Endodermal cell (in vitro differentiated cells): Measurements from ENCODE around the gene SLC7A10. TPM values are rescaled to one million over a fixed set of nuclear protein-coding genes. Genes with fewer than 3 reads are reported as not detected.

ENCODE experiments used
- DNase-seq: peaks from one replicate; pipeline ENCODE4 v3.0.0-alpha.2; 2017
- H3K27ac ChIP-seq: 2 replicates; pipeline ENCODE4 v1.5.1; 2013; ENCODE audit warnings: mild to moderate bottlenecking, low read depth, low read length, moderate library complexity
- H3K27me3 ChIP-seq: 2 replicates; pipeline ENCODE4 v1.6.1; 2013; ENCODE audit warnings: mild to moderate bottlenecking, low read length, moderate library complexity; ENCODE audit not compliant: insufficient read depth, control insufficient read depth, poor library complexity, severe bottlenecking
- H3K36me3 ChIP-seq: 2 replicates; pipeline ENCODE4 v1.7.0; 2013; ENCODE audit warnings: mild to moderate bottlenecking, low read length, moderate library complexity; ENCODE audit not compliant: control insufficient read depth, insufficient read depth
- H3K4me1 ChIP-seq: one replicate; pipeline ENCODE4 v1.7.0; 2013; ENCODE audit warnings: low read length; ENCODE audit not compliant: control insufficient read depth, insufficient read depth
- H3K4me3 ChIP-seq: 2 replicates; pipeline ENCODE4 v1.5.1; 2013; ENCODE audit warnings: mild to moderate bottlenecking, low read length, moderate library complexity
- H3K9ac ChIP-seq: 2 replicates; pipeline ENCODE4 v1.6.1; 2013; ENCODE audit warnings: mild to moderate bottlenecking, low read length, moderate library complexity; ENCODE audit not compliant: poor library complexity, severe bottlenecking; ENCODE audit errors: extremely low read depth
- H3K9me3 ChIP-seq: 2 replicates; pipeline ENCODE4 v1.6.1; 2013; ENCODE audit warnings: mild to moderate bottlenecking, low read length, moderate library complexity; ENCODE audit not compliant: control insufficient read depth
- H3K27ac Mint-ChIP-seq: 2 replicates; pipeline ENCODE4 v1.8.0; 2020; ENCODE audit warnings: mixed read lengths
- H3K27me3 Mint-ChIP-seq: 2 replicates; pipeline ENCODE4 v1.8.0; 2021; ENCODE audit warnings: mild to moderate bottlenecking, mixed read lengths; ENCODE audit not compliant: insufficient read depth
- H3K36me3 Mint-ChIP-seq: 2 replicates; pipeline ENCODE4 v1.8.0; 2020; ENCODE audit warnings: low read depth, mixed read lengths
- H3K4me1 Mint-ChIP-seq: 2 replicates; pipeline ENCODE4 v1.8.0; 2020; ENCODE audit warnings: mixed read lengths
- H3K4me3 Mint-ChIP-seq: 2 replicates; pipeline ENCODE4 v1.8.0; 2020; ENCODE audit warnings: mild to moderate bottlenecking, moderate library complexity, mixed read lengths
- H3K9me3 Mint-ChIP-seq: 2 replicates; pipeline ENCODE4 v1.8.0; 2020; ENCODE audit warnings: mild to moderate bottlenecking, mixed read lengths
- WGBS, 2 experiments: methylation state at CpG; one replicate each; pipeline versions ENCODE4 v1.1.5 to v1.1.7; 2013; ENCODE audit warnings: missing lambda C conversion rate in 2 of 2, mixed read lengths in 1 of 2; ENCODE audit not compliant: insufficient coverage in 1 of 2, insufficient read length in 1 of 2; 5-methylcytosine and 5-hydroxymethylcytosine counted together
- total RNA-seq, 2 donors: library from RNA; stranded (reverse); fragmentation: NEBNext Ultra II Directional in 1 of 2; extraction: Animal tissue kit (Norgen Biotek cat#: 25700) in 1 of 2; gene quantifications; 2 replicates in 1 of 2; 3 replicates in 1 of 2; pipeline ENCODE4 v1.2.1, GENCODE V29; 2021
- TF ChIP-seq, protein P1 (sequence below): fragments of 200-600 bp; sonication (generic); conservative IDR thresholded peaks from 2 replicates; pipeline ENCODE4 v1.5.0; 2021; ENCODE audit warnings: antibody characterized with exemption, mild to moderate bottlenecking

SLC7A10 gene
- total RNA-seq, 2 donors from 2014 or later, result 0.35 TPM; not detected in 1

DNA sequence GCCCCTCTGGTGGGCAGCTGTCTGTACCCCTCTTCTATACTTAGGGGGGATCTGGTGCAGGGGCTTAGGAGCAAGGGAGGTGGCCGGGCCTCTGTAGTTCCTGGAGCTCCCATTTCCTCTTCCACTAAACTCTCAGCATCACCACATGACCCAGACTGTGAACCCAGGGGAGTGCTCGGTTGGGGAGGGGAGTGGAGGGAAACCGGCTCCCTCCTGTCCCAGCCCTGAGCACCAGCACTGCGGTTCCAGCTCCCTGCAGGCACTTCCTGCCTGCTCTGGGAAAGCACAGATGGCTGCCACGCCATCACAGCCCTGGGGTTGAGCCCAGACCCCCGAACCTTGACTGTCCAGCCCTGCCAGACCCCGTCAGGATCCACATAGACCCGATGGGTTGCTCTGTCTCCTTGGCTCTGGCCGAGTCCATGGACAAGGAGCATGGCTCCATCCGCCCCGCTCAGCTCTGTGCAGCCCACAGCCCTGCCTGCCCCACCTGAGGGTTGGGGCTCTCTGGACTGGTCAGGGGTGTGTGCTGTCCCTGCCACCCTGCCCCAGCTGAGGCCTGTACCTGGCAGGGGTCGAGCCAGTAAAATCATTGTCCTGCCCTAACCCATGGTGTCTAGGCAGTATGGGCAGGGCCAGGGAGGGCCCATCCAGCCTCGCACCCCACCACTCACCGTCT is 36.0 kb upstream of the SLC7A10 start:
- WGBS, 2 experiments, result 80 to 87% methylated on average over 8 to 14 of the region's 14 CpGs
- Mint-ChIP-seq H3K36me3 (no peaks in the 10 kb centered on the region), H3K27me3 (no peaks in the 10 kb centered on the region), H3K4me3 (no peak overlapping the region), H3K4me1 (no peaks in the 10 kb centered on the region), H3K27ac (no peak overlapping the region), H3K9me3 (peaks cover 5% of the 10 kb centered on the region)
- no peaks in the 10 kb centered on the region for H3K9me3 ChIP-seq
- H3K27ac ChIP-seq, result no peak overlapping the region
- no peaks in the 10 kb centered on the region for H3K27me3 ChIP-seq
- no peak for DNase-seq
- H3K4me1 ChIP-seq, result no peaks in the 10 kb centered on the region
- no peak overlapping the region for H3K4me3 ChIP-seq
- no peaks in the 10 kb centered on the region for H3K36me3 ChIP-seq
- H3K9ac ChIP-seq, result no peak overlapping the region
- TF ChIP-seq, protein P1, sequence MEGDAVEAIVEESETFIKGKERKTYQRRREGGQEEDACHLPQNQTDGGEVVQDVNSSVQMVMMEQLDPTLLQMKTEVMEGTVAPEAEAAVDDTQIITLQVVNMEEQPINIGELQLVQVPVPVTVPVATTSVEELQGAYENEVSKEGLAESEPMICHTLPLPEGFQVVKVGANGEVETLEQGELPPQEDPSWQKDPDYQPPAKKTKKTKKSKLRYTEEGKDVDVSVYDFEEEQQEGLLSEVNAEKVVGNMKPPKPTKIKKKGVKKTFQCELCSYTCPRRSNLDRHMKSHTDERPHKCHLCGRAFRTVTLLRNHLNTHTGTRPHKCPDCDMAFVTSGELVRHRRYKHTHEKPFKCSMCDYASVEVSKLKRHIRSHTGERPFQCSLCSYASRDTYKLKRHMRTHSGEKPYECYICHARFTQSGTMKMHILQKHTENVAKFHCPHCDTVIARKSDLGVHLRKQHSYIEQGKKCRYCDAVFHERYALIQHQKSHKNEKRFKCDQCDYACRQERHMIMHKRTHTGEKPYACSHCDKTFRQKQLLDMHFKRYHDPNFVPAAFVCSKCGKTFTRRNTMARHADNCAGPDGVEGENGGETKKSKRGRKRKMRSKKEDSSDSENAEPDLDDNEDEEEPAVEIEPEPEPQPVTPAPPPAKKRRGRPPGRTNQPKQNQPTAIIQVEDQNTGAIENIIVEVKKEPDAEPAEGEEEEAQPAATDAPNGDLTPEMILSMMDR, result no peak

- TF ChIP-seq, protein P1, result no peak
- H3K4me3 Mint-ChIP-seq, result no peak overlapping the region
- peaks cover 5% of the 10 kb centered on the region for H3K9me3 Mint-ChIP-seq
- Histone ChIP-seq H3K9ac (no peak overlapping the region), H3K27me3 (no peaks in the 10 kb centered on the region), H3K4me1 (no peaks in the 10 kb centered on the region), H3K4me3 (no peak overlapping the region), H3K27ac (no peak overlapping the region), H3K36me3 (no peaks in the 10 kb centered on the region), H3K9me3 (no peaks in the 10 kb centered on the region)
- no peaks in the 10 kb centered on the region for H3K36me3 Mint-ChIP-seq
- WGBS, 2 experiments, result 90 to 91% methylated on average over 10 to 24 of the region's 24 CpGs
- no peak overlapping the region for H3K27ac Mint-ChIP-seq
- no peaks in the 10 kb centered on the region for H3K4me1 Mint-ChIP-seq
- DNase-seq, result no peak
- no peaks in the 10 kb centered on the region for H3K27me3 Mint-ChIP-seq
Measured at GRCh38 chr19:33260628-33261418, 35.2 kb upstream of the SLC7A10 start.

- H3K27me3 Mint-ChIP-seq, result no peaks in the 10 kb centered on the region
- H3K9me3 Mint-ChIP-seq, result peaks cover 5% of the 10 kb centered on the region
- H3K4me3 ChIP-seq, result no peak overlapping the region
- H3K4me1 ChIP-seq, result no peaks in the 10 kb centered on the region
- H3K4me1 Mint-ChIP-seq, result no peaks in the 10 kb centered on the region
- H3K27ac ChIP-seq, result no peak overlapping the region
- no peaks in the 10 kb centered on the region for H3K36me3 Mint-ChIP-seq
- no peak overlapping the region for H3K9ac ChIP-seq
- TF ChIP-seq, protein P1, result no peak
- DNase-seq, result no peak
- H3K9me3 ChIP-seq, result no peaks in the 10 kb centered on the region
- H3K4me3 Mint-ChIP-seq, result no peak overlapping the region
- H3K27me3 ChIP-seq, result no peaks in the 10 kb centered on the region
- no peak overlapping the region for H3K27ac Mint-ChIP-seq
- H3K36me3 ChIP-seq, result no peaks in the 10 kb centered on the region
- WGBS, 2 experiments, result 88 to 100% methylated on average over 1 to 6 of the region's 6 CpGs
Measured at GRCh38 chr19:33259539-33259938, 33.9 kb upstream of the SLC7A10 start.
